HEK293 (cell line): ENCODE data around the gene COX17.

Experiments
- CTCF ChIA-PET: fragments of 350-600 bp; formaldehyde crosslinking; extraction: SDS; loops from one replicate; lab custom pipeline; 2021; ENCODE audit warnings: antibody characterized with exemption; lab: Yijun Ruan, JAX
- POLR2A ChIA-PET: fragments of 300-600 bp; formaldehyde crosslinking; extraction: SDS; loops from one replicate; lab custom pipeline; 2020; ENCODE audit warnings: antibody characterized with exemption, inconsistent platforms; lab: Yijun Ruan, JAX
- H3K27ac ChIP-seq: fragments of 200-500 bp; sonication (Bioruptor generic); 2 replicates; pipeline ENCODE4 v1.5.1; 2014; ENCODE audit warnings: low read depth, low read length, control low read depth, inconsistent platforms; ENCODE audit errors: extremely low read depth
- H3K36me3 ChIP-seq, 2 experiments: fragments of 200-500 bp in 1 of 2; sonication (Bioruptor generic) in 1 of 2; 1 replicate in 1 of 2; 2 replicates in 1 of 2; pipeline ENCODE4 v1.5.1; 2014 to 2017; ENCODE audit warnings: inconsistent platforms in 2 of 2, low read length in 2 of 2; ENCODE audit not compliant: control insufficient read depth in 2 of 2, insufficient read depth in 1 of 2
- H3K4me1 ChIP-seq: fragments of 200-500 bp; sonication (Bioruptor generic); 2 replicates; pipeline ENCODE4 v1.5.1; 2014; ENCODE audit warnings: mild to moderate bottlenecking, low read length, inconsistent platforms; ENCODE audit not compliant: control insufficient read depth, insufficient read depth
- H3K4me3 ChIP-seq: 2 replicates; pipeline ENCODE4 v1.5.1; 2011; ENCODE audit warnings: low read depth, mild to moderate bottlenecking, control low read depth, low read length, moderate library complexity
- H3K9me3 ChIP-seq: fragments of 200-500 bp; sonication (Bioruptor generic); 2 replicates; pipeline ENCODE4 v1.5.1; 2014; ENCODE audit warnings: low read depth, low read length, inconsistent platforms; ENCODE audit not compliant: control insufficient read depth, insufficient read depth
- BCL6B ChIP-seq: fragments of 450-650 bp; formaldehyde crosslinking; IDR thresholded peaks from 2 replicates; pipeline ENCODE4 v1.5.1; 2017; ENCODE audit warnings: missing biosample characterization, missing genetic modification characterization
- KLF16 ChIP-seq: fragments of 450-650 bp; formaldehyde crosslinking; IDR thresholded peaks from 2 replicates; pipeline ENCODE4 v1.5.1; 2017; ENCODE audit warnings: missing biosample characterization, missing genetic modification characterization
- KLF17 ChIP-seq: fragments of 450-650 bp; formaldehyde crosslinking; IDR thresholded peaks from 2 replicates; pipeline ENCODE4 v1.5.1; 2016; ENCODE audit warnings: missing biosample characterization, missing genetic modification characterization
- REPIN1 ChIP-seq: fragments of 450-650 bp; formaldehyde crosslinking; IDR thresholded peaks from 2 replicates; pipeline ENCODE4 v1.5.1; 2017; ENCODE audit warnings: missing biosample characterization, missing genetic modification characterization, low read depth
- WT1 ChIP-seq: fragments of 450-650 bp; formaldehyde crosslinking; IDR thresholded peaks from 2 replicates; pipeline ENCODE4 v1.5.1; 2016; ENCODE audit warnings: missing biosample characterization, missing genetic modification characterization
- ZBTB26 ChIP-seq: fragments of 450-650 bp; formaldehyde crosslinking; optimal IDR thresholded peaks from 2 replicates; pipeline ENCODE3; 2016; ENCODE audit warnings: missing biosample characterization, mild to moderate bottlenecking, missing genetic modification characterization
- ZEB2 ChIP-seq: fragments of 450-650 bp; formaldehyde crosslinking; IDR thresholded peaks from 2 replicates; pipeline ENCODE4 v1.5.1; 2016; ENCODE audit warnings: missing biosample characterization, missing genetic modification characterization
- ZNF10 ChIP-seq: fragments of 450-650 bp; formaldehyde crosslinking; IDR thresholded peaks from 2 replicates; pipeline ENCODE4 v1.5.1; 2017; ENCODE audit warnings: missing biosample characterization, missing genetic modification characterization
- ZNF214 ChIP-seq: fragments of 450-650 bp; formaldehyde crosslinking; IDR thresholded peaks from 2 replicates; pipeline ENCODE4 v1.5.1; 2017; ENCODE audit warnings: missing biosample characterization, mild to moderate bottlenecking, missing genetic modification characterization, borderline replicate concordance
- ZNF239 ChIP-seq: fragments of 450-650 bp; formaldehyde crosslinking; IDR thresholded peaks from 2 replicates; pipeline ENCODE4 v1.5.1; 2016; ENCODE audit warnings: missing biosample characterization, missing genetic modification characterization
- ZNF24 ChIP-seq: fragments of 450-650 bp; formaldehyde crosslinking; IDR thresholded peaks from 2 replicates; pipeline ENCODE4 v1.5.1; 2016; ENCODE audit warnings: missing biosample characterization, missing genetic modification characterization
- ZNF266 ChIP-seq: fragments of 450-650 bp; formaldehyde crosslinking; IDR thresholded peaks from 2 replicates; pipeline ENCODE4 v1.5.1; 2016; ENCODE audit warnings: missing biosample characterization, missing genetic modification characterization, low read depth
- ZNF366 ChIP-seq: fragments of 450-650 bp; formaldehyde crosslinking; conservative IDR thresholded peaks from 2 replicates; pipeline ENCODE4 v1.5.1; 2016; ENCODE audit warnings: missing biosample characterization, missing genetic modification characterization
- ZNF404 ChIP-seq: fragments of 450-650 bp; formaldehyde crosslinking; IDR thresholded peaks from 2 replicates; pipeline ENCODE4 v1.5.1; 2017; ENCODE audit warnings: missing biosample characterization, missing genetic modification characterization
- ZNF416 ChIP-seq: fragments of 450-650 bp; formaldehyde crosslinking; IDR thresholded peaks from 2 replicates; pipeline ENCODE4 v1.5.1; 2016; ENCODE audit warnings: missing biosample characterization, missing genetic modification characterization
- ZNF623 ChIP-seq: fragments of 450-650 bp; formaldehyde crosslinking; IDR thresholded peaks from 2 replicates; pipeline ENCODE4 v1.5.1; 2016; ENCODE audit warnings: missing biosample characterization, missing genetic modification characterization
- ZNF776 ChIP-seq: fragments of 450-650 bp; formaldehyde crosslinking; IDR thresholded peaks from 2 replicates; pipeline ENCODE4 v1.5.0; 2017; ENCODE audit warnings: missing biosample characterization, missing genetic modification characterization, borderline replicate concordance
- TF ChIP-seq, protein P1 (sequence below): fragments of 450-650 bp; formaldehyde crosslinking; IDR thresholded peaks from 2 replicates; pipeline ENCODE4 v1.5.1; 2017; ENCODE audit warnings: missing biosample characterization, missing genetic modification characterization
- TF ChIP-seq, protein P2 (sequence below): fragments of 450-650 bp; formaldehyde crosslinking; IDR thresholded peaks from 2 replicates; pipeline ENCODE4; 2016; ENCODE audit warnings: missing biosample characterization, missing genetic modification characterization

The COX17 gene

GRCh38 chr3:119716998-119717397 lies 39.8 kb upstream of the COX17 start:
- H3K4me3 ChIP-seq, result no peak overlapping the region
- no peak overlapping the region for H3K27ac ChIP-seq
- ChIA-PET CTCF (interaction anchor here (0.6 kb wide), 1 partner anchor 42 kb away, joined by 4 read pairs; no protein-coding TSS in a partner anchor), POLR2A (no interaction called here)
- no peaks in the 10 kb centered on the region for H3K4me1 ChIP-seq
- H3K36me3 ChIP-seq, result no peaks in the 10 kb centered on the region
- TF ChIP-seq, protein P1, sequence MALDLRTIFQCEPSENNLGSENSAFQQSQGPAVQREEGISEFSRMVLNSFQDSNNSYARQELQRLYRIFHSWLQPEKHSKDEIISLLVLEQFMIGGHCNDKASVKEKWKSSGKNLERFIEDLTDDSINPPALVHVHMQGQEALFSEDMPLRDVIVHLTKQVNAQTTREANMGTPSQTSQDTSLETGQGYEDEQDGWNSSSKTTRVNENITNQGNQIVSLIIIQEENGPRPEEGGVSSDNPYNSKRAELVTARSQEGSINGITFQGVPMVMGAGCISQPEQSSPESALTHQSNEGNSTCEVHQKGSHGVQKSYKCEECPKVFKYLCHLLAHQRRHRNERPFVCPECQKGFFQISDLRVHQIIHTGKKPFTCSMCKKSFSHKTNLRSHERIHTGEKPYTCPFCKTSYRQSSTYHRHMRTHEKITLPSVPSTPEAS (tag by site-specific recombination), result no peak
- H3K9me3 ChIP-seq, result no peaks in the 10 kb centered on the region

DNA sequence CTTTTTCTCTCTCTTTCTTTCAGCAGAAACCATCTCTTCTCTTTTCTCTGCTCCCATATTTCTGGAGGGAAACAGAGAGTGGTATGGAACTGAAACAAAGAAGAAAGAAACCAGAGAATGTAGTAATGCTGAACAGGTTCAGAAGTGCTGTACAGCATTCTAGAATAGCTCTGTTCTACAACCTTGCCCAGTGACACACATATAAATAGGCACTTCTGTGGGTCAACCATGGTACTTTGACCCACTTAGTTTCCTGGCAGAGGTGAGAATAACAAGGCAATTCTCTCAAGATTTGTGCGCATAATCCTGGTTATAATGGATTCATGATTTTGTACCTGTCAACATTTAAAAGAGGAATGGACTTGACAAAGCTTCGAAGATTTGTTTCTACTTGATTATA lies 37.9 kb upstream of the COX17 start:
- ChIA-PET POLR2A (no interaction called here), CTCF (no interaction called here)
- no peaks in the 10 kb centered on the region for H3K4me1 ChIP-seq
- H3K9me3 ChIP-seq, result no peaks in the 10 kb centered on the region
- TF ChIP-seq, protein P2, sequence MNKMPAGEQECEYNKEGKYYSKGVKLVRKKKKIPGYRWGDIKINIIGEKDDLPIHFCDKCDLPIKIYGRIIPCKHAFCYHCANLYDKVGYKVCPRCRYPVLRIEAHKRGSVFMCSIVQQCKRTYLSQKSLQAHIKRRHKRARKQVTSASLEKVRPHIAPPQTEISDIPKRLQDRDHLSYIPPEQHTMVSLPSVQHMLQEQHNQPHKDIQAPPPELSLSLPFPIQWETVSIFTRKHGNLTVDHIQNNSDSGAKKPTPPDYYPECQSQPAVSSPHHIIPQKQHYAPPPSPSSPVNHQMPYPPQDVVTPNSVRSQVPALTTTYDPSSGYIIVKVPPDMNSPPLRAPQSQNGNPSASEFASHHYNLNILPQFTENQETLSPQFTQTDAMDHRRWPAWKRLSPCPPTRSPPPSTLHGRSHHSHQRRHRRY (tag by site-specific recombination), result no peak
- TF ChIP-seq ZNF239 (tag by site-specific recombination) (no peak), ZNF623 (tag by site-specific recombination) (no peak), REPIN1 (tag by site-specific recombination) (no peak), ZNF776 (no peak), ZNF366 (tag by site-specific recombination) (no peak), ZNF404 (tag by site-specific recombination) (no peak), ZNF266 (no peak)
- no peak overlapping the region for H3K4me3 ChIP-seq
- no peak overlapping the region for H3K27ac ChIP-seq
- H3K36me3 ChIP-seq, result no peaks in the 10 kb centered on the region

DNA sequence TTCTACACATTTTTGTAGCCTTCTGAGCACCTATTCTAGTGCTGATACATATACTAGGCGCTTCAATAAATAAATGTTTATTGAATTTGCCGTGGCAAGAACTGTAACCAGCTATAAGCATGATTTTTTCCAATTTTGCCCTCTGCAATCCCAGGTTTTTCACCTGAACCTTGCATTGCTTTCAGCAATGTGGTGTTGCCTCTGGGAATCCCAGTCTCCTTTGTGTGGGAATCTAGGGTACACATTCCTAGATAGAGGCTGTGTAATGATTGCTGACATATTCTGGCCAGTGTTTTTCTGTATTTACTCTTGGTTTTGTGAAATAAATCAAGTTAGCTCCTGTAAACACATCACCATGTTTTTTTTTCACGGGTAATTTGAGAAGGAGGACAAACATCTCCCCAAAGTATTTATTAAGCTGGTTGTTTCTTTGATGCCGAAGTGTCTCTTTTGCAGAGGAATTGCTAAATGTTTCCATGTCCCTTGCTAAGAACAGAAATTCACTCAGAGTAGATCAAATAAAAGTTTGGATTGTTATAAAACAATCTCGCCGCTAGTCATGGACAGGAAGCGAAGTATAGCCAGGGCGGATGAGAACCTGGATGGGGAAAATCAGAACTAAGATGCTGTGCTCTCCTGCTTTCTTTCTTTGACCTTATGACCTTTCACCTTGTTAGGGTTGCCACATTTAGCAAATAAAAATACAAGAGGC lies 26.8 kb upstream of the COX17 start:
- TF ChIP-seq ZNF416 (tag by site-specific recombination) (no peak), BCL6B (tag by site-specific recombination) (peak; percentile 60)
- Histone ChIP-seq H3K27ac (no peak overlapping the region), H3K9me3 (no peaks in the 10 kb centered on the region), H3K4me3 (no peak overlapping the region), H3K36me3 (no peaks in the 10 kb centered on the region), H3K4me1 (no peaks in the 10 kb centered on the region)
- ChIA-PET POLR2A (no interaction called here), CTCF (interaction anchor here (0.6 kb wide), 1 partner anchor 25 kb away, joined by 3 read pairs; no protein-coding TSS in a partner anchor)

GRCh38 chr3:119702530-119703527 lies 25.6 kb upstream of the COX17 start, which contains the start of gene CFAP91:
Gene CFAP91 (plus strand): TSS chr3:119703022. CDS start chr3:119703099, 77 bp downstream.
- no peaks in the 10 kb centered on the region for H3K36me3 ChIP-seq
- H3K27ac ChIP-seq, result no peak within 1 kb of the TSS
- CTCF ChIA-PET, result interaction anchor here (0.6 kb wide), 1 partner anchor 26 kb away, joined by 3 read pairs; no protein-coding TSS in a partner anchor
- POLR2A ChIA-PET, result no interaction called here
- peak within 1 kb of the TSS; percentile 26 for H3K4me3 ChIP-seq
- H3K9me3 ChIP-seq, result no peaks in the 10 kb centered on the region
- H3K4me1 ChIP-seq, result no peaks in the 10 kb centered on the region
- TF ChIP-seq KLF17 (tag by site-specific recombination), result no peak
- TF ChIP-seq ZNF24, result no peak
- no peak for TF ChIP-seq WT1 (tag by site-specific recombination)
- TF ChIP-seq ZBTB26 (tag by site-specific recombination), result no peak
- no peak for TF ChIP-seq KLF16 (tag by site-specific recombination)
- TF ChIP-seq ZNF10 (tag by site-specific recombination), result no peak
- no peak for TF ChIP-seq ZNF214
- no peak for TF ChIP-seq ZEB2 (tag by site-specific recombination)
